RWPE2 (cell line): ENCODE data around the gene PRKCE.

Experiments used
- ATAC-seq: fragments of 200-7000 bp; cut with Tn5 transposase; 3 replicates; pipeline ENCODE4 v1.9.1; 2021; ENCODE audit warnings: low read depth
- DNase-seq: peaks from one replicate; pipeline ENCODE4 v3.0.0-alpha.2; 2020; ENCODE audit warnings: low spot score
- H3K27ac ChIP-seq: fragments of 450-650 bp; 2 replicates; pipeline ENCODE4 v1.5.1; 2017; ENCODE audit warnings: mild to moderate bottlenecking; ENCODE audit not compliant: poor library complexity, severe bottlenecking
- H3K27me3 ChIP-seq: fragments of 250-450 bp; sonication (Bioruptor Pico); 2 replicates; pipeline ENCODE4 v1.5.1; 2021; ENCODE audit warnings: mild to moderate bottlenecking, moderate library complexity; ENCODE audit not compliant: insufficient read depth, poor library complexity, severe bottlenecking
- H3K36me3 ChIP-seq: fragments of 250-450 bp; sonication (Bioruptor Pico); 2 replicates; pipeline ENCODE4 v1.5.1; 2020; ENCODE audit warnings: low read depth, mild to moderate bottlenecking, moderate library complexity
- H3K4me1 ChIP-seq: fragments of 250-450 bp; sonication (Bioruptor Pico); 2 replicates; pipeline ENCODE4 v1.5.1; 2021; ENCODE audit warnings: mild to moderate bottlenecking, moderate library complexity; ENCODE audit not compliant: insufficient read depth, poor library complexity, severe bottlenecking
- H3K4me3 ChIP-seq: fragments of 250-450 bp; sonication (Bioruptor Pico); 2 replicates; pipeline ENCODE4 v1.5.1; 2021; ENCODE audit warnings: mild to moderate bottlenecking, moderate library complexity; ENCODE audit not compliant: severe bottlenecking
- H3K9me3 ChIP-seq: fragments of 250-450 bp; sonication (Bioruptor Pico); 2 replicates; pipeline ENCODE4 v1.5.1; 2021; ENCODE audit warnings: mild to moderate bottlenecking, moderate library complexity; ENCODE audit not compliant: severe bottlenecking
- CTCF ChIP-seq: fragments of 450-650 bp; IDR thresholded peaks from one replicate; pipeline ENCODE4 v1.5.1; 2017; ENCODE audit warnings: mild to moderate bottlenecking, moderate library complexity; ENCODE audit not compliant: poor library complexity, severe bottlenecking

Gene PRKCE

GRCh38 chr2:46086578-46087070 lies 435.1 kb downstream of the PRKCE start:
- Histone ChIP-seq H3K36me3 (no peaks in the 10 kb centered on the region), H3K27me3 (no peaks in the 10 kb centered on the region), H3K27ac (no peak overlapping the region), H3K4me3 (no peak overlapping the region), H3K9me3 (no peaks in the 10 kb centered on the region), H3K4me1 (no peaks in the 10 kb centered on the region)
- DNase-seq: no peak
- ATAC-seq: no peak
- TF ChIP-seq CTCF: no peak

GRCh38 chr2:46087492-46087891 lies 436.0 kb downstream of the PRKCE start:
- Histone ChIP-seq H3K36me3 (no peaks in the 10 kb centered on the region), H3K27ac (no peak overlapping the region), H3K9me3 (no peaks in the 10 kb centered on the region), H3K4me1 (no peaks in the 10 kb centered on the region), H3K4me3 (no peak overlapping the region), H3K27me3 (no peaks in the 10 kb centered on the region)
- ATAC-seq (no peak), DNase-seq (no peak)
- TF ChIP-seq CTCF: no peak

GRCh38 chr2:46091004-46091403 lies 439.5 kb downstream of the PRKCE start:
- Histone ChIP-seq H3K27ac (no peak overlapping the region), H3K4me3 (no peak overlapping the region), H3K36me3 (no peaks in the 10 kb centered on the region), H3K4me1 (no peaks in the 10 kb centered on the region), H3K27me3 (no peaks in the 10 kb centered on the region), H3K9me3 (no peaks in the 10 kb centered on the region)
- no peak for TF ChIP-seq CTCF
- no peak for DNase-seq
- ATAC-seq: no peak

- Histone ChIP-seq H3K4me3 (no peak overlapping the region), H3K4me1 (no peaks in the 10 kb centered on the region), H3K36me3 (no peaks in the 10 kb centered on the region), H3K27ac (no peak overlapping the region), H3K27me3 (no peaks in the 10 kb centered on the region), H3K9me3 (no peaks in the 10 kb centered on the region)
- no peak for DNase-seq
- TF ChIP-seq CTCF: no peak
- ATAC-seq: no peak
Observed at GRCh38 chr2:46091961-46092667, 440.6 kb downstream of the PRKCE start.

GRCh38 chr2:46094689-46095088 lies 443.2 kb downstream of the PRKCE start:
- Histone ChIP-seq H3K27ac (no peak overlapping the region), H3K4me3 (no peak overlapping the region), H3K36me3 (no peaks in the 10 kb centered on the region), H3K27me3 (no peaks in the 10 kb centered on the region), H3K4me1 (peaks cover 21% of the 10 kb centered on the region), H3K9me3 (no peaks in the 10 kb centered on the region)
- no peak for ATAC-seq
- no peak for DNase-seq
- TF ChIP-seq CTCF: no peak
